ENCODE results near the gene TAS2R1. TPM values are rescaled to one million over a fixed set of nuclear protein-coding genes. Genes with fewer than 3 reads are reported as not detected.

Gene TAS2R1
- total RNA-seq, 1 donor from 2014 or later = not detected

DNA sequence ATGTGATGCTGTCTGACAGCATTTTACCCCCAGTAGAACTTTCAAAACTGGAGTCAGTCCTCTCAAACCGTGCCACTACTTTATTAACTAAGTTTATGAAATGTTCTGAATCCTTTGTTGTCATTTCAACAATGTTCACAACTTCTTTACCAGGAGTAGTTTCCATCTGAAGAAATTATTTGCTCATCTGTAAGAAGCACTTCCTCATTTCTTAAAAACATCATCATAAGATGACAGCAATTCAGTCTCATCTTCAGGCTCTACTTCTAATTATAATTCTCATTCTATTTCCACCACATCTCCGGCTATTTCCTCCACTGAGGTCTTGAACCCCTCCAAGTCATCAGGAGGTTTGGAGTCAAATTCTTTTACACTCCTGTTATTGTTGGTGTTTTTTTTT lies 2.3 kb upstream of the TAS2R1 start:
- H3K9me3 Mint-ChIP-seq = peaks cover 30% of the 10 kb centered on the region
- H3K27ac Mint-ChIP-seq (ENCODE audit: unreplicated experiment) = no peak overlapping the region
- TF ChIP-seq, protein P1, sequence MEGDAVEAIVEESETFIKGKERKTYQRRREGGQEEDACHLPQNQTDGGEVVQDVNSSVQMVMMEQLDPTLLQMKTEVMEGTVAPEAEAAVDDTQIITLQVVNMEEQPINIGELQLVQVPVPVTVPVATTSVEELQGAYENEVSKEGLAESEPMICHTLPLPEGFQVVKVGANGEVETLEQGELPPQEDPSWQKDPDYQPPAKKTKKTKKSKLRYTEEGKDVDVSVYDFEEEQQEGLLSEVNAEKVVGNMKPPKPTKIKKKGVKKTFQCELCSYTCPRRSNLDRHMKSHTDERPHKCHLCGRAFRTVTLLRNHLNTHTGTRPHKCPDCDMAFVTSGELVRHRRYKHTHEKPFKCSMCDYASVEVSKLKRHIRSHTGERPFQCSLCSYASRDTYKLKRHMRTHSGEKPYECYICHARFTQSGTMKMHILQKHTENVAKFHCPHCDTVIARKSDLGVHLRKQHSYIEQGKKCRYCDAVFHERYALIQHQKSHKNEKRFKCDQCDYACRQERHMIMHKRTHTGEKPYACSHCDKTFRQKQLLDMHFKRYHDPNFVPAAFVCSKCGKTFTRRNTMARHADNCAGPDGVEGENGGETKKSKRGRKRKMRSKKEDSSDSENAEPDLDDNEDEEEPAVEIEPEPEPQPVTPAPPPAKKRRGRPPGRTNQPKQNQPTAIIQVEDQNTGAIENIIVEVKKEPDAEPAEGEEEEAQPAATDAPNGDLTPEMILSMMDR (conservative IDR thresholded peaks at IDR 0.05) = no peak
- H3K36me3 Mint-ChIP-seq (ENCODE audit: low read depth) = peaks cover 11% of the 10 kb centered on the region
- no peaks in the 10 kb centered on the region for H3K27me3 Mint-ChIP-seq (ENCODE audit: low read depth)
- peaks cover 6% of the 10 kb centered on the region for H3K4me1 Mint-ChIP-seq
- no peak for DNase-seq (ENCODE audit: low read depth, low spot score)
- no peak overlapping the region for H3K4me3 Mint-ChIP-seq

GRCh38 chr5:9627541-9627940 lies 2.6 kb downstream of the TAS2R1 start:
- Mint-ChIP-seq H3K27ac (ENCODE audit: unreplicated experiment) (no peak overlapping the region), H3K9me3 (peaks cover under 1% of the 10 kb centered on the region), H3K4me1 (peaks cover 17% of the 10 kb centered on the region), H3K27me3 (ENCODE audit: low read depth) (no peaks in the 10 kb centered on the region), H3K36me3 (ENCODE audit: low read depth) (no peaks in the 10 kb centered on the region), H3K4me3 (no peak overlapping the region)
- no peak for DNase-seq (ENCODE audit: low read depth, low spot score)
- TF ChIP-seq, protein P1 (conservative IDR thresholded peaks at IDR 0.05) = no peak

DNA sequence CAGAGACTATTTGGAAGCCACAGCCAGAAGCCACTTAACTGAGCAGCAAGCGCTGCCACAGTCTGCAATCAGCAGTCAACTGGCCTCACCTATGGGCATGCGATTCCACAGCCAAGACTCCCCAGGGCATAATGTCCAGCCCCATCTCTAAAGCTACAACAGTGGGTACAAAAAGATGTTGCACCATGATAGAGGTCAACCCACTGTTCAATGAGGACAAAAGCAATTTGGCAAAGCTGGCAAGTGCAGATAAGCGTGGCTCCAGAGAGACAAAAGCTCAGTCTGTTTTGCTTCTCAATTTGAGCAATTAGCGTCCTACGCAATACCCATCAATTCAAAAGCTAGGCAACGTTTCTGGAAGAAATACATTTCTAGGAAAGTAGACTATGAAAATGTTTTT lies 3.2 kb downstream of the TAS2R1 start:
- no peaks in the 10 kb centered on the region for H3K9me3 Mint-ChIP-seq
- no peak overlapping the region for H3K4me3 Mint-ChIP-seq
- H3K4me1 Mint-ChIP-seq = peaks cover 18% of the 10 kb centered on the region
- TF ChIP-seq, protein P1 (conservative IDR thresholded peaks at IDR 0.05) = no peak
- no peak for DNase-seq (ENCODE audit: low read depth, low spot score)
- H3K27me3 Mint-ChIP-seq (ENCODE audit: low read depth) = no peaks in the 10 kb centered on the region
- H3K27ac Mint-ChIP-seq (ENCODE audit: unreplicated experiment) = no peak overlapping the region
- H3K36me3 Mint-ChIP-seq (ENCODE audit: low read depth) = no peaks in the 10 kb centered on the region

DNA sequence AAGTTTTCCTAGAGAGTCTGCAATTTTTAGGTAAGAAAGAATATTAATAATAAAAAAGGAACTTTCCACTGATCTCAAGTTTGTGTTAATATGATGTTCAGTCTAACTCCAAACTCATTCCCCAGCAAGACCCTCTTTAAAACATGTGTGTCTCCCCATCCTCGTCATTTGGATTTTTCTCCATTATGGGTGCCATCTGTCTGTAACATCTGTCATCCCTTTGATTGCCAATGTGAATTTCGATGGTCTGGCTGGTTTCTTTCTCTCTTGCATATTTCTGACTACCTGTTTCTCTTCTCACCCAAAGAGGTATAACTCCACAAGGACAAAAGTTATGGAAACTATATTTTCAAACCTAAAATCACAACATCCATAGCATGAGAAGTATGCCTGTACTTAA lies 4.4 kb downstream of the TAS2R1 start:
- Mint-ChIP-seq H3K36me3 (ENCODE audit: low read depth) (no peaks in the 10 kb centered on the region), H3K27me3 (ENCODE audit: low read depth) (no peaks in the 10 kb centered on the region), H3K9me3 (no peaks in the 10 kb centered on the region), H3K27ac (ENCODE audit: unreplicated experiment) (no peak overlapping the region), H3K4me1 (peaks cover 18% of the 10 kb centered on the region), H3K4me3 (no peak overlapping the region)
- no peak for DNase-seq (ENCODE audit: low read depth, low spot score)
- TF ChIP-seq, protein P1 (conservative IDR thresholded peaks at IDR 0.05) = no peak

GRCh38 chr5:9625286-9625685 lies 4.9 kb downstream of the TAS2R1 start:
- TF ChIP-seq, protein P1 (conservative IDR thresholded peaks at IDR 0.05) = no peak
- H3K4me1 Mint-ChIP-seq = peaks cover 18% of the 10 kb centered on the region
- no peak for DNase-seq (ENCODE audit: low read depth, low spot score)
- H3K36me3 Mint-ChIP-seq (ENCODE audit: low read depth) = no peaks in the 10 kb centered on the region
- H3K4me3 Mint-ChIP-seq = no peak overlapping the region
- H3K27me3 Mint-ChIP-seq (ENCODE audit: low read depth) = no peaks in the 10 kb centered on the region
- H3K9me3 Mint-ChIP-seq = no peaks in the 10 kb centered on the region
- no peak overlapping the region for H3K27ac Mint-ChIP-seq (ENCODE audit: unreplicated experiment)
